Glutamatergic neuron (in vitro differentiated cells): ENCODE results near the gene DCLK1. TPM values are rescaled to one million over a fixed set of nuclear protein-coding genes. Genes with fewer than 3 reads are reported as not detected.
A peak's percentile ranks its signal among the peaks of the same experiment; 100 is the strongest.
"Not testable (repeated sequence)": the region's sequence is repeated elsewhere in the genome, so short reads cannot be mapped to it uniquely, and the experiment has no call there.

ENCODE experiments used
- DNase-seq: peaks from one replicate; pipeline ENCODE4 v3.0.0; 2022
- H3K27ac Mint-ChIP-seq: one replicate; pipeline ENCODE4 v1.8.0; 2020; ENCODE audit warnings: mild to moderate bottlenecking, mixed read lengths, inconsistent platforms; ENCODE audit not compliant: unreplicated experiment
- H3K27me3 Mint-ChIP-seq: one replicate; pipeline ENCODE4 v1.8.0; 2020; ENCODE audit warnings: mild to moderate bottlenecking, moderate library complexity, mixed read lengths, inconsistent platforms; ENCODE audit not compliant: unreplicated experiment
- H3K36me3 Mint-ChIP-seq: one replicate; pipeline ENCODE4 v1.8.0; 2020; ENCODE audit warnings: mild to moderate bottlenecking, mixed read lengths, inconsistent platforms; ENCODE audit not compliant: unreplicated experiment
- H3K4me1 Mint-ChIP-seq: one replicate; pipeline ENCODE4 v1.8.0; 2020; ENCODE audit warnings: mild to moderate bottlenecking, low read depth, mixed read lengths, inconsistent platforms; ENCODE audit not compliant: unreplicated experiment
- H3K4me3 Mint-ChIP-seq: one replicate; pipeline ENCODE4 v1.8.0; 2020; ENCODE audit warnings: mild to moderate bottlenecking, mixed read lengths, inconsistent platforms; ENCODE audit not compliant: unreplicated experiment
- H3K9me3 Mint-ChIP-seq: one replicate; pipeline ENCODE4 v1.8.0; 2020; ENCODE audit warnings: mild to moderate bottlenecking, moderate library complexity, mixed read lengths, inconsistent platforms; ENCODE audit not compliant: unreplicated experiment
- CTCF ChIP-seq: fragments of 200-600 bp; sonication (generic); IDR thresholded peaks from one replicate; pipeline ENCODE4 v1.5.0; 2021; ENCODE audit not compliant: partially characterized antibody, unreplicated experiment
- total RNA-seq: library from RNA; stranded (reverse); fragmentation: NEBNext Ultra II Directional; extraction: Animal tissue kit (Norgen Biotek cat#: 25700); gene quantifications from one replicate; pipeline ENCODE4 v1.2.1, GENCODE V29; 2021; ENCODE audit not compliant: unreplicated experiment

DCLK1 gene
- total RNA-seq, 1 donor from 2014 or later, result 63.9 TPM

- Mint-ChIP-seq H3K4me3 (peak overlapping the region; percentile 8), H3K27ac (peak overlapping the region; percentile 85)
- DNase-seq, result peak; percentile 58
Observed at GRCh38 chr13:35984776-35985453, 146.3 kb downstream of the DCLK1 start.

GRCh38 chr13:35984287-35984686 is 146.9 kb downstream of the DCLK1 start:
- Mint-ChIP-seq H3K9me3 (peaks cover 5% of the 10 kb centered on the region), H3K27me3 (peaks cover 4% of the 10 kb centered on the region), H3K36me3 (no peaks in the 10 kb centered on the region), H3K4me3 (peak overlapping the region; percentile 1), H3K4me1 (peaks cover 16% of the 10 kb centered on the region), H3K27ac (peak overlapping the region; percentile 85)
- DNase-seq, result no peak
- no peak for TF ChIP-seq CTCF

More at GRCh38 chr13:35984776-35985453, 146.3 kb downstream of the DCLK1 start:
- no peak for TF ChIP-seq CTCF
- Mint-ChIP-seq H3K4me1 (peaks cover 16% of the 10 kb centered on the region), H3K9me3 (peaks cover 5% of the 10 kb centered on the region), H3K36me3 (no peaks in the 10 kb centered on the region), H3K27me3 (peaks cover 4% of the 10 kb centered on the region)

DNA sequence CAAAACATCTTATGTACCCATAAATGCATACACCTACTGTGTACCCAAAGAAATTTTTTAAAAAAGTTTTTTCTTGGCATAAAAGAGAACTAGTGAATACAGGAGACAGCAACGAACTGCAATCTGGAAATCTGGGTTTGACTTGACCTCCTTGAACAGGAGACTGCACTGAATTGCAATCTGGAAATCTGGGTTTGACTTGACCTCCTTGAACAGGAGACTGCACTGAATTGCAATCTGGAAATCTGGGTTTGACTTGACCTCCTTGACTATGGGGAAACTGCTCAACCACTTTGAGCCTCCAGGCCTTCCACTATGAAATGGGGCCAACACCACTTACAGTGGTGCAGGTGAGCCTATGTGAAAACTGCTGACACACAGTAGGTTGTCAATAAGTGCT is 147.5 kb downstream of the DCLK1 start:
- not testable (repeated sequence) for H3K36me3 Mint-ChIP-seq, H3K27me3 Mint-ChIP-seq, H3K9me3 Mint-ChIP-seq, DNase-seq, H3K27ac Mint-ChIP-seq, H3K4me3 Mint-ChIP-seq
- peaks cover 16% of the 10 kb centered on the region for H3K4me1 Mint-ChIP-seq

GRCh38 chr13:35983206-35983605 is 148.0 kb downstream of the DCLK1 start:
- H3K27ac Mint-ChIP-seq, result no peak overlapping the region
- peaks cover 4% of the 10 kb centered on the region for H3K27me3 Mint-ChIP-seq
- H3K9me3 Mint-ChIP-seq, result peaks cover 5% of the 10 kb centered on the region
- H3K4me3 Mint-ChIP-seq, result no peak overlapping the region
- H3K36me3 Mint-ChIP-seq, result no peaks in the 10 kb centered on the region
- no peak for TF ChIP-seq CTCF
- no peak for DNase-seq
- H3K4me1 Mint-ChIP-seq, result peaks cover 13% of the 10 kb centered on the region

GRCh38 chr13:35979361-35979951 is 151.7 kb downstream of the DCLK1 start:
- DNase-seq, result no peak
- Mint-ChIP-seq H3K27me3 (no peaks in the 10 kb centered on the region), H3K4me1 (peaks cover under 1% of the 10 kb centered on the region), H3K9me3 (peaks cover 8% of the 10 kb centered on the region), H3K4me3 (no peak overlapping the region), H3K36me3 (peaks cover 5% of the 10 kb centered on the region), H3K27ac (no peak overlapping the region)
- TF ChIP-seq CTCF, result no peak
